ENCODE data around the gene TMEM184C.
A peak's percentile ranks its signal among the peaks of the same experiment; 100 is the strongest.

TMEM184C gene

GRCh38 chr4:147617173-147617840, at the start of gene TMEM184C:
TMEM184C (plus strand) TSS chr4:147617397; CDS start chr4:147617957, 560 bp downstream.
- DNase-seq (ENCODE audit: low read depth): peak; percentile 98

- DNase-seq (ENCODE audit: low read depth): no peak
Measured at GRCh38 chr4:147570616-147571015, 46.6 kb upstream of the TMEM184C start.

- no peak for DNase-seq (ENCODE audit: low read depth)
Measured at GRCh38 chr4:147571036-147571770, 46.0 kb upstream of the TMEM184C start.

GRCh38 chr4:147576084-147576483, 41.1 kb upstream of the TMEM184C start:
- no peak for DNase-seq (ENCODE audit: low read depth)

GRCh38 chr4:147578051-147578476, 39.1 kb upstream of the TMEM184C start:
- DNase-seq (ENCODE audit: low read depth): no peak

GRCh38 chr4:147578593-147578992, 38.6 kb upstream of the TMEM184C start:
- no peak for DNase-seq (ENCODE audit: low read depth)

- no peak for DNase-seq (ENCODE audit: low read depth)
Measured at GRCh38 chr4:147580396-147580795, 36.8 kb upstream of the TMEM184C start.

- DNase-seq (ENCODE audit: low read depth): no peak
Measured at GRCh38 chr4:147581606-147582350, 35.4 kb upstream of the TMEM184C start.

GRCh38 chr4:147582386-147583060, 34.7 kb upstream of the TMEM184C start:
- DNase-seq (ENCODE audit: low read depth): no peak

- no peak for DNase-seq (ENCODE audit: low read depth)
Measured at GRCh38 chr4:147583876-147584275, 33.3 kb upstream of the TMEM184C start.

GRCh38 chr4:147586032-147586431, 31.2 kb upstream of the TMEM184C start:
- no peak for DNase-seq (ENCODE audit: low read depth)

GRCh38 chr4:147586637-147587036, 30.6 kb upstream of the TMEM184C start:
- no peak for DNase-seq (ENCODE audit: low read depth)

GRCh38 chr4:147587041-147587440, 30.2 kb upstream of the TMEM184C start:
- DNase-seq (ENCODE audit: low read depth): no peak

- DNase-seq (ENCODE audit: low read depth): no peak
Measured at GRCh38 chr4:147589586-147589985, 27.6 kb upstream of the TMEM184C start.

GRCh38 chr4:147590249-147590920, 26.8 kb upstream of the TMEM184C start:
- no peak for DNase-seq (ENCODE audit: low read depth)

GRCh38 chr4:147591106-147591505, 26.1 kb upstream of the TMEM184C start:
- DNase-seq (ENCODE audit: low read depth): no peak

- DNase-seq (ENCODE audit: low read depth): no peak
Measured at GRCh38 chr4:147594107-147594506, 23.1 kb upstream of the TMEM184C start.

GRCh38 chr4:147594578-147594977, 22.6 kb upstream of the TMEM184C start:
- no peak for DNase-seq (ENCODE audit: low read depth)

GRCh38 chr4:147596377-147596776, 20.8 kb upstream of the TMEM184C start:
- no peak for DNase-seq (ENCODE audit: low read depth)

- DNase-seq (ENCODE audit: low read depth): no peak
Measured at GRCh38 chr4:147596981-147597380, 20.2 kb upstream of the TMEM184C start.

GRCh38 chr4:147597561-147597960, 19.6 kb upstream of the TMEM184C start:
- no peak for DNase-seq (ENCODE audit: low read depth)

GRCh38 chr4:147599206-147599605, 18.0 kb upstream of the TMEM184C start:
- no peak for DNase-seq (ENCODE audit: low read depth)

All from stimulated activated CD8-positive, alpha-beta memory T cell treated with anti-CD3 and anti-CD28 coated beads, Interleukin-12 subunit alpha, Interleukin-12 subunit beta, amount 100 ng/mL, for 1 hour (primary cell).